ENCODE data around the gene EBF3. TPM values are rescaled to one million over a fixed set of nuclear protein-coding genes. Genes with fewer than 3 reads are reported as not detected.

The EBF3 gene
- 1.6 and 6.5 TPM in 2 replicates for total RNA-seq

DNA sequence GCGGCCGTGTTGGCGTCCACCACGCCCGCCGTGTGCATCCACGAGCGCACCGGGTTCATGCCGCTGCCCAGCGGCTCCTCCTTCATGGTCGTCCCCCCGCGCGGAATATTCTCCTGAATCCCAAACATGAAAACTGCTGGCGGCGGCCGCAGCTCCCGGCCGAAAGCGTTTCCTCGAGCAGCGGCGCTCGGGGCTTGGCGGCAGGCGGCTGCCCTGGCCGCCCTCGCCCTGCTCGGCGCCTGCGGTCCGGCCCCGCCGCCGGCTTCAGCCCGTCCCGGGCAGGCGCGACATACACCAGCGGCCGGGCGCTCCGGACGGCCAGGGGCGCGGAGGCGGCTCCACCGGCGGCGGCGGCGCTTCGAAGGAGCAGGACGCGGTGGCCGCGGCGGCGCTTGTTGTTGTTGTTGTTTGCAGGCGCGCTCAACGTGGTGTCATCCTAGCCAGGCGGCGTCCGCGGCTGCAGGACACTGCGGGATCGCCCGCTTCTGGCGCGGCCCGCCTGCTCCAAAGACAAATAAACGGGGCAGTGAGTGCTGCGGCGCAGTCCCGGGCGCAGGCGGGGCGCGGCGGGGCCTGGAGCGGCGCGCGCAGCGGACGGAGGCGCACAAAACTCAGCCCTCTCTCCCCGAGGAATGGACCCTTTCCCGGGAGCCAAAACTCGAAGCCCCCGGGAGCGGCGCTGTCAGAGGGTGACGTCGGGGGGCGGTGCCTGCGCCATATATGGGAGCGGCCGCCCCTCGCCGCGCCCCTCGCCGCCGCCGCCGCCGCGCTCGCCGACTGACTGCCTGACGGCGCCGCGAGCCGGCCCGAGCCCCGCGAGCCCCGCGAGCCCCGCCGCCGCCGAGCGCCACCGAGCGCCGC is at the start of gene EBF3:
EBF3 (minus strand) TSS at position 634 of the 861 bp plus-strand sequence; CDS start at position 128, 506 bp downstream.

Other genes with a start within 250 kb of the EBF3 start
- 0.13 and 0.30 TPM in 2 replicates for gene C10orf143, start 146.6 kb upstream of the EBF3 start, total RNA-seq
- 47.7 and 55.7 TPM in 2 replicates for gene GLRX3, start 172.1 kb upstream of the EBF3 start, total RNA-seq

Measured in smooth muscle cell of the pulmonary artery (primary cell).